HG03432 (cell line): Measurements from ENCODE around the gene FNIP1.
"Not testable (repeated sequence)": the region's sequence is repeated elsewhere in the genome, so short reads cannot be mapped to it uniquely, and the experiment has no call there.

ENCODE experiments used
- ATAC-seq: cut with Tn5 transposase; IDR thresholded peaks from one replicate; pipeline ENCODE4 v1.9.1; 2021; ENCODE audit warnings: mild to moderate bottlenecking, moderate library complexity; ENCODE audit not compliant: unreplicated experiment

FNIP1 gene

GRCh38 chr5:131754363-131754762, 42.5 kb downstream of the FNIP1 start:
- no peak for ATAC-seq

- ATAC-seq, result no peak
Measured at GRCh38 chr5:131751506-131751905, 45.3 kb downstream of the FNIP1 start.

- ATAC-seq, result no peak
Measured at GRCh38 chr5:131749723-131750470, 46.9 kb downstream of the FNIP1 start.

GRCh38 chr5:131749138-131749537, 47.7 kb downstream of the FNIP1 start:
- no peak for ATAC-seq

- ATAC-seq, result peak; percentile 85
Measured at GRCh38 chr5:131747180-131748105, 49.4 kb downstream of the FNIP1 start.

GRCh38 chr5:131746423-131746822, 50.4 kb downstream of the FNIP1 start:
- ATAC-seq, result no peak

- no peak for ATAC-seq
Measured at GRCh38 chr5:131745703-131746102, 51.1 kb downstream of the FNIP1 start.

GRCh38 chr5:131745155-131745554, 51.7 kb downstream of the FNIP1 start:
- no peak for ATAC-seq

GRCh38 chr5:131740477-131740876, 56.3 kb downstream of the FNIP1 start:
- no peak for ATAC-seq

- no peak for ATAC-seq
Measured at GRCh38 chr5:131735393-131735792, 61.4 kb downstream of the FNIP1 start.

GRCh38 chr5:131734939-131735338, 61.9 kb downstream of the FNIP1 start:
- not testable (repeated sequence) for ATAC-seq

GRCh38 chr5:131729292-131729691, 67.5 kb downstream of the FNIP1 start:
- not testable (repeated sequence) for ATAC-seq

GRCh38 chr5:131724089-131724488, 72.7 kb downstream of the FNIP1 start:
- not testable (repeated sequence) for ATAC-seq

GRCh38 chr5:131720714-131721113, 76.1 kb downstream of the FNIP1 start:
- no peak for ATAC-seq

- ATAC-seq, result no peak
Measured at GRCh38 chr5:131719564-131719963, 77.3 kb downstream of the FNIP1 start.

- ATAC-seq, result no peak
Measured at GRCh38 chr5:131718487-131719014, 78.3 kb downstream of the FNIP1 start.

- not testable (repeated sequence) for ATAC-seq
Measured at GRCh38 chr5:131717164-131717563, 79.7 kb downstream of the FNIP1 start.

- ATAC-seq, result no peak
Measured at GRCh38 chr5:131716650-131717049, 80.2 kb downstream of the FNIP1 start.

- ATAC-seq, result no peak
Measured at GRCh38 chr5:131710391-131710790, 86.4 kb downstream of the FNIP1 start.

- no peak for ATAC-seq
Measured at GRCh38 chr5:131709043-131709442, 87.8 kb downstream of the FNIP1 start.

- no peak for ATAC-seq
Measured at GRCh38 chr5:131706281-131706680, 90.5 kb downstream of the FNIP1 start.

GRCh38 chr5:131694926-131695325, 101.9 kb downstream of the FNIP1 start:
- no peak for ATAC-seq
